ENCODE measurements around the gene RBM8A. TPM values are rescaled to one million over a fixed set of nuclear protein-coding genes. Genes with fewer than 3 reads are reported as not detected.

The RBM8A gene
- total and polyA plus RNA-seq, 9 of the 15 experiments (the other 6 are each of a cell fraction or from before 2014, with no cell fraction given), result 215 to 1,035 (median 291) TPM

GRCh38 chr1:145959957-145960467 lies 32.7 kb upstream of the RBM8A start (continued):
- TF ChIP-seq MGA (IDR thresholded peaks at IDR 0.05) (no peak), HDAC1 (IDR thresholded peaks at IDR 0.05) (no peak), PHF20 (IDR thresholded peaks at IDR 0.05; ENCODE audit: partially characterized antibody) (no peak), HIVEP1 (CRISPR knock-in tag; IDR thresholded peaks at IDR 0.05) (no peak), SIN3A (IDR thresholded peaks at IDR 0.05; ENCODE audit: borderline replicate concordance in 2 of 2, control insufficient read depth in 1 of 2, low read depth in 2 of 2, low read length in 2 of 2) (no peak), NFXL1 (CRISPR knock-in tag; IDR thresholded peaks at IDR 0.05) (no peak), KAT8 (IDR thresholded peaks at IDR 0.05; ENCODE audit: low read depth) (no peak), ZC3H4 (CRISPR knock-in tag; IDR thresholded peaks at IDR 0.05; ENCODE audit: borderline replicate concordance) (no peak), CREB1 (IDR thresholded peaks at IDR 0.05) (no peak), CREB1 (CRISPR knock-in tag; IDR thresholded peaks at IDR 0.05) (no peak)

Data from K562 (cell line).